ENCODE results near the gene CFTR.
"Not testable (repeated sequence)": the region's sequence is repeated elsewhere in the genome, so short reads cannot be mapped to it uniquely, and the experiment has no call there.

Gene CFTR

GRCh38 chr7:117502331-117502730 is 22.5 kb downstream of the CFTR start:
- no peak for DNase-seq

DNA sequence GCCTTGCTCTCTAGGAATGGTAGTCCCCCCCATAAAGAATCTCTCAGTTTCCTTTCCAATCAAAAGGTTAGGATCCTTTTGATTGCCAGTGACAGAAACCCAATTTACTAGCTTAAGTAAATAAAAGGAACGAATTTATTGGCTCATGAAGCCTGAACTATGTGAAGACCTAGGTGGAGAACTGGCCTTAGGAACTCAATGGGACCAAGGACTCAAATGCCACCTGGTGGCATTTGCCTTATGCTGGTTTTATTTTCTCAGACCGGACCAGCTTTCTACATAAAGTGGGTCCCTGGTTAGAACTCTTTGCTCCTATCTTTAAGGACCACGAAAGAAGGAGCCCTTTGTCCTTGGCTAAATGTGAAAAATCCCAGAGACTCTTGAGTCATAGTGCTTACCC is 25.4 kb downstream of the CFTR start:
- DNase-seq: no peak

DNA sequence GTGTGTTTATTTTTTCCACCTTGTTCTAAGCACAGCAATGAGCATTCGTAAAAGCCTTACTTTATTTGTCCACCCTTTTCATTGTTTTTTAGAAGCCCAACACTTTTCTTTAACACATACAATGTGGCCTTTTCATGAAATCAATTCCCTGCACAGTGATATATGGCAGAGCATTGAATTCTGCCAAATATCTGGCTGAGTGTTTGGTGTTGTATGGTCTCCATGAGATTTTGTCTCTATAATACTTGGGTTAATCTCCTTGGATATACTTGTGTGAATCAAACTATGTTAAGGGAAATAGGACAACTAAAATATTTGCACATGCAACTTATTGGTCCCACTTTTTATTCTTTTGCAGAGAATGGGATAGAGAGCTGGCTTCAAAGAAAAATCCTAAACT is 28.9 kb downstream of the CFTR start:
- DNase-seq: no peak

DNA sequence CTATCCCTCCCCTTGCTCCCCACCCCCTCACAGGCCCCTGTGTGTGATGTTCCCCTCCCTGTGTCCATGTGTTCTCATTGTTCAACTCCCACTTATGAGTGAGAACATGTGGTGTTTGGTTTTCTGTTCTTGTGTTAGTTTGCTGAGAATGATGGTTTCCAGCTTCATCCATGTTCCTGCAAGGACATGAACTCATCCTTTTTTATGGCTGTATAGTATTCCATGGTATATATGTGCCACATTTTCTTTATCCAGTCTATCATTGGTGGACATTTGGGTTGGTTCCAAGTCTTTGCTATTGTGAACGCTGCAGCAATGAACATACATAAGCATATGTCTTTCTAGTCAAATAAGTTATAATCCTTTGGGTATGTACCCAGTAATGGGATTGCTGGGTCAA is 37.4 kb downstream of the CFTR start:
- not testable (repeated sequence) for DNase-seq

GRCh38 chr7:117530390-117530789 is 50.6 kb downstream of the CFTR start:
- DNase-seq: no peak

DNA sequence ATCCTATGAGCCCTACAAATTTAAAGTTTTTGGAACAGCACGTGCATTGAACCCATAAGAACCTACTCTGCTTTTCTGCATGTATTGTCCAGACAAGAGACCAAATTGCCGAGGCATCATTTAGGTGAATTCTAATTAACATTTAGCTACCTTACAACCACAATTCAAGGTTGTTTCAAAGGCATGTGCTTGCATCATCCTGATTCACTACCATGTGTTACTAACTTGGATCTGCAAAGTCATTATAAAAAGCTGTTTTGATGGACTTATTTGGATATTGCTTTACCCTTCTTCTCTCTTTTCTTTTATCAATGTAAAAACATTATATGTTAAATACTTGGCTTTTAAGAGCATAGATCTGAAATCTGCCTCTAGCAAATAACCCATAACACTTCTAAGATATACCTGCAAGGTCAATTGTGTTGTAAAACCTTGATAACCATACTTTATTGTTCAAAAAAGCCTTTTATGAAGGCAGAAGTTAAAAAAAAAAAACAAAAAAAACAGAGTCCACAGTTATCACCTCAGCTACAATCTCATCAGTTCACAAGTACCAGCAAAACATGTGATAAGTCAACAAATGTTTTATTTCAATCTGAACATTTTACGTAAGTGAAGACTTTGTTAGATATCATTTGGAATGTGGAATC is 51.9 kb downstream of the CFTR start:
- DNase-seq: no peak

DNA sequence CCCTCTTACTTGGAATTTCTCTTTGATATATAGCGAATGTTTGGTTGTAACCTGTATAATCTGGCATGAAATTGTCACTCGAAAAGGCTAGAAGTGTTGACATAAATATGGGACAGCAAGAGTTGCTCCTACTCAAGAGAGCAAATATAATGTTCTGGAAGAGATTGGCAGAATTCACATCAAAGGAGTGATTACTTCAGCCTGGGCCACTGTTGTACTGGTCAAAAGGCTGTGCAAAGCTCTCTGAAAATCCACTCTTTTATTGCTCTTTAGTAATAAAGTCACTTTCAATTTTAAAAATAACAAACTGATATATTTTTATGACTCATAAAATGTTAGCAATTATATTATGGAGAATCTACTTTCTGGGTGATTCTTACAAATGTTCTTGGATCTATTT is 58.2 kb downstream of the CFTR start:
- DNase-seq: no peak

- DNase-seq: no peak
Measured at GRCh38 chr7:117544061-117544460, 64.2 kb downstream of the CFTR start.

DNA sequence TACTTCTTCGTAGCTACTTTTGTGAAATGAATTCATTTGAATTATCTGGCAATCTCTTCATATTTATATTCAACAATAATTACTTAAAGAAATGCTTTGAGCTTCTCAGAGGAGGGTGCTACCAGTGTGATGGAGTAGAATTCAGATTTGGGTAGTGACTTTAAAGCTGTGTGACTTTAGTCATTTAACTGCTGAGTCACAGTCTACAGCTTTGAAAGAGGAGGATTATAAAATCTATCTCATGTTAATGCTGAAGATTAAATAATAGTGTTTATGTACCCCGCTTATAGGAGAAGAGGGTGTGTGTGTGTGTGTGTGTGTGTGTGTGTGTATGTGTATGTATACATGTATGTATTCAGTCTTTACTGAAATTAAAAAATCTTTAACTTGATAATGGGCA is 68.2 kb downstream of the CFTR start:
- DNase-seq: no peak

DNA sequence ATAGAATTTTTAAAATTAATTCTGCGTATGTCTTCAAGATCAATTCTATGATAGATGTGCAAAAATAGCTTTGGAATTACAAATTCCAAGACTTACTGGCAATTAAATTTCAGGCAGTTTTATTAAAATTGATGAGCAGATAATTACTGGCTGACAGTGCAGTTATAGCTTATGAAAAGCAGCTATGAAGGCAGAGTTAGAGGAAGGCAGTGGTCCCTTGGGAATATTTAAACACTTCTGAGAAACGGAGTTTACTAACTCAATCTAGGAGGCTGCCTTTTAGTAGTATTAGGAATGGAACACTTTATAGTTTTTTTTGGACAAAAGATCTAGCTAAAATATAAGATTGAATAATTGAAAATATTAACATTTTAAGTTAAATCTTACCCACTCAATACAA is 70.8 kb downstream of the CFTR start:
- no peak for DNase-seq

GRCh38 chr7:117552660-117553059 is 72.8 kb downstream of the CFTR start:
- DNase-seq: no peak

- no peak for DNase-seq
Measured at GRCh38 chr7:117555260-117555659, 75.4 kb downstream of the CFTR start.

DNA sequence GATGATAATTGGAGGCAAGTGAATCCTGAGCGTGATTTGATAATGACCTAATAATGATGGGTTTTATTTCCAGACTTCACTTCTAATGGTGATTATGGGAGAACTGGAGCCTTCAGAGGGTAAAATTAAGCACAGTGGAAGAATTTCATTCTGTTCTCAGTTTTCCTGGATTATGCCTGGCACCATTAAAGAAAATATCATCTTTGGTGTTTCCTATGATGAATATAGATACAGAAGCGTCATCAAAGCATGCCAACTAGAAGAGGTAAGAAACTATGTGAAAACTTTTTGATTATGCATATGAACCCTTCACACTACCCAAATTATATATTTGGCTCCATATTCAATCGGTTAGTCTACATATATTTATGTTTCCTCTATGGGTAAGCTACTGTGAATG is 79.6 kb downstream of the CFTR start:
- no peak for DNase-seq

DNA sequence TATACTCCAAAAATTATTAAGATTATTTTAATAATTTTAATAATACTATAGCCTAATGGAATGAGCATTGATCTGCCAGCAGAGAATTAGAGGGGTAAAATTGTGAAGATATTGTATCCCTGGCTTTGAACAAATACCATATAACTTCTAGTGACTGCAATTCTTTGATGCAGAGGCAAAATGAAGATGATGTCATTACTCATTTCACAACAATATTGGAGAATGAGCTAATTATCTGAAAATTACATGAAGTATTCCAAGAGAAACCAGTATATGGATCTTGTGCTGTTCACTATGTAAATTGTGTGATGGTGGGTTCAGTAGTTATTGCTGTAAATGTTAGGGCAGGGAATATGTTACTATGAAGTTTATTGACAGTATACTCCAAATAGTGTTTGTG is 80.2 kb downstream of the CFTR start:
- DNase-seq: no peak

DNA sequence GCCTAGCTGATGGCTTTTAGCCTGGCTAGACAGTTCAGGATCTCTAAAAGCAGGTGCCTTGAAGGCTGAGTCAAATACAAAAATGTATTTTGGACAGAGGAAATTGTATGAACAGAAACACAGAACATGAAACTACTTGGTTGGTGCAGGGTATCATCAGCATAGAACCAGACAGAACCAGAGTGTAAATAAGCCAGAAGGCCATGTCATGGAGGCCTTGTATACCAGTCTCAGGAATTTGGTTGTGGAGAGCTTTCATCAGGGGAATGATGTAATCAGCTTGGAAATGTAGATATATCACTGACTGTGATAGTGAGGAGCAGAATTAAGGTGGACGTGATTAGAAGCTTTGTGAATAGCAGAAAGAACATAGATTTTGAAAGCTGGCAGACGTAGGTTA is 82.9 kb downstream of the CFTR start:
- DNase-seq: no peak

DNA sequence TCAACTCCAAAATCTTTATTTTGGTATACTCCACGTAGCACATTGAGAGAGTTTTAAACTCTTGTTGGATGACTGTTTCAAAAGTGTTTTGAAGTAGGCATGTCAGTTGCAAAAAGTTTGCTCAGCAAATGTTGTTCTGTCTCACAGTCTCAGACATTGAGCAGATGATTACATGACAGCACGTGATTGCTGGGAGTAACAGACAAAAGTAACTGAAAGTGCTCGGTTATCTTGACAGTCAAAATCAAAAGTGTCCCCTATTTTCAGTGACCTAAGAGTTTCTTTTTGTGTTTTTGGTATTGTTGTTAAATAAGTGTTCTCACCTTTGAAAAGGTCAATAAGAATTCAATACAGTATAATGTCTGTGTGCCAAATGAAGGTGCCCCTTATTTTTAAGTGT is 84.3 kb downstream of the CFTR start:
- DNase-seq: no peak

- no peak for DNase-seq
Measured at GRCh38 chr7:117564627-117565026, 84.8 kb downstream of the CFTR start.

DNA sequence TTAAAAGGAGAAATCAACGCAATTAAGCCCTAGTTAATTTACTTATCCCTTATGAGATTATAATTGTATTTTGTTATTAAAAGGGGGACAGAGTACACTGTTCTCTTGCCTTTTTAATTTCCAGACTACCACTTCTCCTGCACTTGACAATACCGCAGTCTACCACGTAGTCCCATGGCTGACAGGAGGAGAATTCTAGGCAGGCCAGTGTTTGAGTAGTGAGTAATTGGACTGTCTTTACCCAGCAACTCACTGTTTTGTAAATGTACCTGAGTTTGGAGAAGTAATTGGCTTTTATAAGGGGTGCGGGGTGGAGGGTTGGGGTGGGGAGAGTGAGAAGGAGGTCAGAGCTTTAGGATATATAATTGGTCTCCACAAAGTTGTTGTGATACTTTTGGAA is 85.4 kb downstream of the CFTR start:
- DNase-seq: no peak

GRCh38 chr7:117567781-117568180 is 88.0 kb downstream of the CFTR start:
- DNase-seq: no peak

DNA sequence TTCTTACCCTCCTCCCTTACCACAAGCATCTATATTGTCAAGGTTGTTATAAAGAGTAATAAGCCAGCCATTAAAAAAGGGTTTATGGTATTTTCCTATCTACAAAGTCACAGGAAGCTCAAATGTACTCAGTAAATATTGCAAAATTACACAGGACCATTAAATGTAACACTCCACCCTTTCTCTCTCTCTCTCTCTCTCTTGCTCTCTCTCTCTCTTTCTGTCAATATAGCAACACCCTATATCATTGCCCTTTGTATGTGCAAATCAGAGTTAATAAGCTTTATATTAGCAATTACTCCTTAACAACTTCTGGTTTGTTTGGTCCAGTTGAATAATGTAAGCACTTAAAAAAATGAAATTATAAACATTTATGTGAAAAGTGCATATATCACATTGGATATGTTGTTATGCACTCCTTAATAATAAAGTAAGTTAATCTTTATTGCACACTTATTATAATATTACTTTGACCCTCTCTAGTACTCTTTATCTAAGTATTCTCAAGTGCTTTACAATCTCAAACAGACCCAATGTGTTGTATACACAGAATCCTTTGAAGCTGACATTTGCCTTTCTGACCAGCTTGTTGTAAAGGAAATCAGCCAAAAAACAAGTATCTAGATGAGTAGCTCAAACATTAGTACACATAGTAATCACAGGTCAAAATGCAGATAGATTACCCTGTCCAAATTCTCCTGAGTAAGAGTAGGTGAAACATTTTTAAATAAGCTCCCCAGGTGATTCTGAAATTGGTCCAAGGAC is 93.2 kb downstream of the CFTR start:
- no peak for DNase-seq

DNA sequence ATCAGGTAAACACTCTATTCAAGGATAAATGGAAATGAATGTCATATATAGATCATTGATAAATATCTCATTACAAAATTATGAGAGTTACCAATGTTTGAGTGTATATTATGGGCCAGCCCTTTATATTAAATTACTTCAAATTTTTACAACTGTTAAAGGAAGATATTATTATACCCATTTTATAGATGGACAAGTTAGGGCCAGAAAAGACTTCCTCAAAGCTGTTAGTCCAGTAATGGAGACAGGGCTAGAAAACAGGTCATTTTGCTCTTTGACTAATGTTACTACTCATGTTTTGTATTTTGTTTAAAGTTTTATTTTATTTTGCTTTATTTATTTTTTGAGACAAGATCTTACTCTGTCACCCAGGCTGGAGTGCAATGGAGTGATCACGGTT is 101.6 kb downstream of the CFTR start:
- no peak for DNase-seq

GRCh38 chr7:117582219-117582704 is 102.4 kb downstream of the CFTR start:
- no peak for DNase-seq

- no peak for DNase-seq
Measured at GRCh38 chr7:117587931-117588330, 108.1 kb downstream of the CFTR start.

- no peak for DNase-seq
Measured at GRCh38 chr7:117588352-117588794, 108.5 kb downstream of the CFTR start.

DNA sequence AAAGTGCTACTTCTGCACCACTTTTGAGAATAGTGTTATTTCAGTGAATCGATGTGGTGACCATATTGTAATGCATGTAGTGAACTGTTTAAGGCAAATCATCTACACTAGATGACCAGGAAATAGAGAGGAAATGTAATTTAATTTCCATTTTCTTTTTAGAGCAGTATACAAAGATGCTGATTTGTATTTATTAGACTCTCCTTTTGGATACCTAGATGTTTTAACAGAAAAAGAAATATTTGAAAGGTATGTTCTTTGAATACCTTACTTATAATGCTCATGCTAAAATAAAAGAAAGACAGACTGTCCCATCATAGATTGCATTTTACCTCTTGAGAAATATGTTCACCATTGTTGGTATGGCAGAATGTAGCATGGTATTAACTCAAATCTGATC is 110.4 kb downstream of the CFTR start:
- no peak for DNase-seq
